Astrocyte (in vitro differentiated cells and primary cell): Measurements from ENCODE around the gene PCBP3. TPM values are rescaled to one million over a fixed set of nuclear protein-coding genes. Genes with fewer than 3 reads are reported as not detected.

Experiments
- DNase-seq: peaks from one replicate; pipeline ENCODE4 v3.0.0-alpha.2; 2010; ENCODE audit warnings: low read depth
- FAIRE-seq: peaks from 2 replicates; lab custom pipeline; 2011; peaks lifted over from hg19 to GRCh38; lab: Jason Lieb, UNC
- H2AFZ ChIP-seq: 2 replicates; pipeline ENCODE4 v1.6.0; 2012; ENCODE audit warnings: low read depth, low read length, inconsistent platforms
- H3K27ac ChIP-seq: 2 replicates; pipeline ENCODE4 v1.5.1; 2011; ENCODE audit warnings: low read depth, low read length, inconsistent platforms
- H3K27me3 ChIP-seq: 2 replicates; pipeline ENCODE4 v1.6.0; 2011; ENCODE audit warnings: low read length, inconsistent platforms; ENCODE audit not compliant: insufficient read depth
- H3K36me3 ChIP-seq: 2 replicates; pipeline ENCODE4 v1.5.1; 2011; ENCODE audit warnings: low read length, inconsistent platforms; ENCODE audit not compliant: insufficient read depth
- H3K4me1 ChIP-seq: 2 replicates; pipeline ENCODE4 v1.5.1; 2011; ENCODE audit warnings: low read length, inconsistent platforms; ENCODE audit not compliant: insufficient read depth
- H3K4me2 ChIP-seq: 2 replicates; pipeline ENCODE4 v1.6.0; 2012; ENCODE audit warnings: low read length, inconsistent platforms
- H3K4me3 ChIP-seq: 2 replicates; pipeline ENCODE4 v1.5.1; 2011; ENCODE audit warnings: low read depth, mild to moderate bottlenecking, low read length, inconsistent platforms; ENCODE audit not compliant: insufficient read depth
- H3K79me2 ChIP-seq: 2 replicates; pipeline ENCODE4 v1.6.0; 2012; ENCODE audit warnings: mild to moderate bottlenecking, low read length, inconsistent platforms; ENCODE audit not compliant: insufficient read depth
- H3K9ac ChIP-seq: 2 replicates; pipeline ENCODE4 v1.6.0; 2012; ENCODE audit warnings: mild to moderate bottlenecking, low read length, inconsistent platforms
- H3K9me3 ChIP-seq: 2 replicates; pipeline ENCODE4 v1.5.1; 2012; ENCODE audit warnings: low read depth, mild to moderate bottlenecking, low read length, inconsistent platforms; ENCODE audit not compliant: insufficient read depth
- H4K20me1 ChIP-seq: 2 replicates; pipeline ENCODE4 v1.6.0; 2012; ENCODE audit warnings: low read length, inconsistent platforms; ENCODE audit not compliant: insufficient read depth
- H3K27ac Mint-ChIP-seq: one replicate; pipeline ENCODE4 v1.8.0; 2021; ENCODE audit warnings: mild to moderate bottlenecking, mixed read lengths; ENCODE audit not compliant: unreplicated experiment
- H3K27me3 Mint-ChIP-seq: one replicate; pipeline ENCODE4 v1.8.0; 2021; ENCODE audit warnings: low read depth, mixed read lengths; ENCODE audit not compliant: unreplicated experiment
- H3K36me3 Mint-ChIP-seq: one replicate; pipeline ENCODE4 v1.8.0; 2021; ENCODE audit warnings: low read depth, mixed read lengths; ENCODE audit not compliant: unreplicated experiment
- H3K4me1 Mint-ChIP-seq: one replicate; pipeline ENCODE4 v1.8.0; 2021; ENCODE audit warnings: low read depth, mixed read lengths; ENCODE audit not compliant: unreplicated experiment
- H3K4me3 Mint-ChIP-seq: one replicate; pipeline ENCODE4 v1.8.0; 2021; ENCODE audit warnings: mild to moderate bottlenecking, moderate library complexity, mixed read lengths; ENCODE audit not compliant: unreplicated experiment
- H3K9me3 Mint-ChIP-seq: one replicate; pipeline ENCODE4 v1.8.0; 2021; ENCODE audit warnings: mild to moderate bottlenecking, mixed read lengths; ENCODE audit not compliant: unreplicated experiment
- EZH2 ChIP-seq: IDR thresholded peaks from 2 replicates; pipeline ENCODE4 v1.6.1; 2012; ENCODE audit warnings: mild to moderate bottlenecking, low read length, inconsistent platforms; ENCODE audit not compliant: insufficient read depth
- total RNA-seq: library from RNA; stranded (reverse); gene quantifications from 2 replicates; pipeline ENCODE4 v1.2.1, GENCODE V29; 2021
- TF ChIP-seq, protein P1 (sequence below): IDR thresholded peaks from 2 replicates; pipeline ENCODE4 v1.5.1; 2011; ENCODE audit warnings: low read depth, mild to moderate bottlenecking, inconsistent platforms, low read length, moderate library complexity; ENCODE audit not compliant: insufficient read depth

Gene PCBP3
- total RNA-seq, 1 donor from 2014 or later, result 1.8 TPM

DNA sequence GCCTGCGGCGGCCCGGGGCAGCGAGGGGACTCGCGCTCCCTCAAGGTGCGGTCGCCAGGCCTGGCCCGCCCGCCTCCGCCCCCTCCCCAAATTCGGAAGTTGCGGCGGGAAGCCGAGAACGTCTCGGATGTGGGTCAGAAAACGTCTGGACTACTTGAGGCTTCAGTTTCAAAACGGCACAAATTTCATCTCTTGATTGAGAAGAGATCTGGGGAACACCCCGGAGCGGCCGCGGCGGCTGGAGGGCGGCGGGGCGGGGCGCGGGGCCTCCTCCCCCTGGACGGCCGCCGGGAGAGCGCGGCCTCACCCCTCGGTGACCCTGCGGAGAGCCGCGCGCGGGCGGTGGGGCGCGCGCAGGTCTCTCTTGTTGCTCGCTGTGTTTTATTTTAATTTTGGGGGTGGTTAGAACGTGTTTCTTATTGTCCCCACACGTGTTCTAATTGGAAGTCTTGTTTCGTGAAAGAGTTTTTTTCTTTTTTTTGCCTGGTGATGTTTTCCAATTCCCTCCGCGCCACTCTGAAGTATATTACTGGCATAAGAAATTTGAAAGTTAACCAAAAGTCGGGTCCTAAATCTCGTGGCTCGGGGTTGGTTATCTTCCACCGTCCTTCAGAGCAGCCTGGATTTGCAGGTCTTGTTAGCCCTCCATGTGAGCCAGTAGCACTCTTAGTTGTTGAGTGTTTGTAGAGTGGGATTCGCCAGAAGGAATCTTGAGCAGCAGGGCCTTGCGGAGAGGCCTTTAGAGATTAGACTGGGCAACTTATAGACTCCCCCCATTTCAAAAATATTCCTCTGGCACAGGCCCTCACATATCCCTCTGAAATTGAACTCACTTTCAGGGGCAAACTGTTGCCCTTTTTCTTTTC lies 749 bp downstream of the PCBP3 start:
- peak overlapping the region; percentile 86 for H3K4me2 ChIP-seq
- H3K27me3 Mint-ChIP-seq, result peaks cover 28% of the 10 kb centered on the region
- H3K36me3 ChIP-seq, result no peaks in the 10 kb centered on the region
- H3K9ac ChIP-seq, result peak overlapping the region; percentile 74
- H3K9me3 Mint-ChIP-seq, result no peaks in the 10 kb centered on the region
- peaks cover 18% of the 10 kb centered on the region for H3K4me1 ChIP-seq
- H3K36me3 Mint-ChIP-seq, result no peaks in the 10 kb centered on the region
- H3K27ac Mint-ChIP-seq, result no peak overlapping the region
- no peak for FAIRE-seq
- no peak overlapping the region for H2AFZ ChIP-seq
- peaks cover 2% of the 10 kb centered on the region for H3K4me1 Mint-ChIP-seq
- H3K4me3 ChIP-seq, result peak overlapping the region; percentile 55
- no peaks in the 10 kb centered on the region for H3K27me3 ChIP-seq
- peak overlapping the region; percentile 85 for H3K4me3 Mint-ChIP-seq
- H3K27ac ChIP-seq, result peak overlapping the region; percentile 12
- TF ChIP-seq, protein P1, sequence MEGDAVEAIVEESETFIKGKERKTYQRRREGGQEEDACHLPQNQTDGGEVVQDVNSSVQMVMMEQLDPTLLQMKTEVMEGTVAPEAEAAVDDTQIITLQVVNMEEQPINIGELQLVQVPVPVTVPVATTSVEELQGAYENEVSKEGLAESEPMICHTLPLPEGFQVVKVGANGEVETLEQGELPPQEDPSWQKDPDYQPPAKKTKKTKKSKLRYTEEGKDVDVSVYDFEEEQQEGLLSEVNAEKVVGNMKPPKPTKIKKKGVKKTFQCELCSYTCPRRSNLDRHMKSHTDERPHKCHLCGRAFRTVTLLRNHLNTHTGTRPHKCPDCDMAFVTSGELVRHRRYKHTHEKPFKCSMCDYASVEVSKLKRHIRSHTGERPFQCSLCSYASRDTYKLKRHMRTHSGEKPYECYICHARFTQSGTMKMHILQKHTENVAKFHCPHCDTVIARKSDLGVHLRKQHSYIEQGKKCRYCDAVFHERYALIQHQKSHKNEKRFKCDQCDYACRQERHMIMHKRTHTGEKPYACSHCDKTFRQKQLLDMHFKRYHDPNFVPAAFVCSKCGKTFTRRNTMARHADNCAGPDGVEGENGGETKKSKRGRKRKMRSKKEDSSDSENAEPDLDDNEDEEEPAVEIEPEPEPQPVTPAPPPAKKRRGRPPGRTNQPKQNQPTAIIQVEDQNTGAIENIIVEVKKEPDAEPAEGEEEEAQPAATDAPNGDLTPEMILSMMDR, result no peak
- peak; percentile 60 for TF ChIP-seq EZH2
- no peaks in the 10 kb centered on the region for H3K9me3 ChIP-seq
- peaks cover 10% of the 10 kb centered on the region for H3K79me2 ChIP-seq
- DNase-seq, result no peak
- H4K20me1 ChIP-seq, result peaks cover 38% of the 10 kb centered on the region

DNA sequence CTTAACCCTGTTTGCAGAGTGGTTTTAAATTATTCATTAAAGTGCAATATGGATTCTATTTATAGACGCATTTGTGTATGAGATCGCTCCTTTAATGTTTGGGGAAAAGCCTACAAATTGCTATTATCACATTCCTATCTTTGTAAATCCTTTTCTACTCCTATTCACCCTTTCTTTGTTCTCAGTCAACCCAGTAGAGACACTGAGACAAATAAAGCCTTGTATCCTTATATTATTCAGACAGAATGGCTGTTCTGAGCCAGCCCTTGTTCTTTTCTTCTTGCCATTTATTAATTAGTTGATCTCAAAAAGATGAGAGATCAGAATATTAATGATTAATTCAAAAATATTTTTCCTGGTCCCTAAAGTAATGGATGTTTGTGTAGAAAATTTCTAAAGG lies 8.4 kb downstream of the PCBP3 start:
- H3K4me3 Mint-ChIP-seq, result no peak overlapping the region

More for the DNA sequence above, 8.4 kb downstream of the PCBP3 start:
- DNase-seq (no peak), FAIRE-seq (no peak)
- peaks cover 10% of the 10 kb centered on the region for H3K79me2 ChIP-seq
- H3K36me3 ChIP-seq, result no peaks in the 10 kb centered on the region
- peaks cover 15% of the 10 kb centered on the region for H4K20me1 ChIP-seq
- no peak overlapping the region for H3K9ac ChIP-seq
- no peak overlapping the region for H3K4me3 ChIP-seq
- H2AFZ ChIP-seq, result no peak overlapping the region
- no peak overlapping the region for H3K27ac Mint-ChIP-seq
- peaks cover 2% of the 10 kb centered on the region for H3K4me1 Mint-ChIP-seq
- H3K27me3 Mint-ChIP-seq, result peaks cover 9% of the 10 kb centered on the region
- no peak for TF ChIP-seq EZH2
- TF ChIP-seq, protein P1, result no peak
- H3K9me3 ChIP-seq, result no peaks in the 10 kb centered on the region
- H3K36me3 Mint-ChIP-seq, result no peaks in the 10 kb centered on the region
- H3K4me2 ChIP-seq, result no peak overlapping the region
- no peaks in the 10 kb centered on the region for H3K4me1 ChIP-seq
- H3K27ac ChIP-seq, result no peak overlapping the region
- peaks cover 5% of the 10 kb centered on the region for H3K9me3 Mint-ChIP-seq
- H3K27me3 ChIP-seq, result no peaks in the 10 kb centered on the region
